Upper lobe of left lung (tissue), 6 donors: ENCODE measurements around the gene CCDC197. TPM values are rescaled to one million over a fixed set of nuclear protein-coding genes. Genes with fewer than 3 reads are reported as not detected.

ENCODE experiments used
- ATAC-seq, 2 donors: fragments of 200-7000 bp; cut with Tn5 transposase; one replicate each; pipeline ENCODE4 v1.9.1; 2022; ENCODE audit warnings: mild to moderate bottlenecking in 2 of 2, moderate library complexity in 2 of 2; ENCODE audit not compliant: low FRiP score in 2 of 2
- DNase-seq, 2 donors: peaks; one replicate each; pipeline ENCODE4 v3.0.0-alpha.2; 2019 to 2020
- H3K27ac ChIP-seq, 4 donors: fragments of 200-600 bp; sonication (generic); one replicate each; pipeline ENCODE4 v1.5.1; 2016 to 2019
- H3K27me3 ChIP-seq, 4 donors: fragments of 200-600 bp; sonication (generic); one replicate each; pipeline ENCODE4 v1.5.1; 2017 to 2019
- H3K36me3 ChIP-seq, 4 donors: fragments of 200-600 bp; sonication (generic); one replicate each; pipeline ENCODE4 v1.5.1; 2016 to 2019
- H3K4me1 ChIP-seq, 4 donors: fragments of 200-600 bp; sonication (generic); one replicate each; pipeline ENCODE4 v1.5.1; 2018 to 2019
- H3K4me3 ChIP-seq, 4 donors: fragments of 200-600 bp; sonication (generic); one replicate each; pipeline ENCODE4 v1.5.1; 2017 to 2019; ENCODE audit warnings: mild to moderate bottlenecking in 2 of 4, moderate library complexity in 1 of 4
- H3K9me3 ChIP-seq, 4 donors: fragments of 200-600 bp; sonication (generic); one replicate each; pipeline ENCODE4 v1.5.1; 2018 to 2019
- EP300 ChIP-seq, 4 donors: sonication (generic); formaldehyde crosslinking; IDR thresholded peaks; one replicate each; pipeline ENCODE4 v1.5.1; 2017; ENCODE audit warnings: antibody characterized with exemption in 4 of 4, control low read depth in 2 of 4
- POLR2A ChIP-seq, 4 donors: fragments of 450-650 bp; IDR thresholded peaks; one replicate each; pipeline ENCODE4 v1.5.1; 2016 to 2017; ENCODE audit warnings: antibody characterized with exemption in 4 of 4, mild to moderate bottlenecking in 2 of 4
- POLR2AphosphoS5 ChIP-seq, 2 donors: sonication (generic); formaldehyde crosslinking; IDR thresholded peaks; one replicate each; pipeline ENCODE4 v1.5.1; 2017; ENCODE audit warnings: antibody characterized with exemption in 2 of 2
- WGBS, 2 donors: methylation state at CpG; one replicate each; pipeline ENCODE4 v1.1.5; 2017 to 2018; 5-methylcytosine and 5-hydroxymethylcytosine counted together
- total RNA-seq, 6 donors: library from RNA; depleted of rRNA in 4 of 6; stranded (reverse); fragments of >200 nt in 4 of 6; gene quantifications; one replicate each; pipeline versions ENCODE4 v1.1.0 to v1.2.1, GENCODE V29; 2016 to 2021
- TF ChIP-seq, protein P1 (sequence below), 6 experiments: fragments of 450-650 bp in 4 of 6; fragments of 200-600 bp in 2 of 6; sonication (generic) in 2 of 6; IDR thresholded peaks; one replicate each; pipeline ENCODE4 v1.5.1; 2016 to 2019; ENCODE audit warnings: antibody characterized with exemption in 6 of 6
- donor health status: DM: no; HTN: no; CAD: no; lungs with moderate emphysema.
- donor health status: DM: no; HTN: yes; CAD: no; lungs with severe emphysema.

The CCDC197 gene
- total RNA-seq, 6 donors from 2014 or later = not detected

- TF ChIP-seq, protein P1, sequence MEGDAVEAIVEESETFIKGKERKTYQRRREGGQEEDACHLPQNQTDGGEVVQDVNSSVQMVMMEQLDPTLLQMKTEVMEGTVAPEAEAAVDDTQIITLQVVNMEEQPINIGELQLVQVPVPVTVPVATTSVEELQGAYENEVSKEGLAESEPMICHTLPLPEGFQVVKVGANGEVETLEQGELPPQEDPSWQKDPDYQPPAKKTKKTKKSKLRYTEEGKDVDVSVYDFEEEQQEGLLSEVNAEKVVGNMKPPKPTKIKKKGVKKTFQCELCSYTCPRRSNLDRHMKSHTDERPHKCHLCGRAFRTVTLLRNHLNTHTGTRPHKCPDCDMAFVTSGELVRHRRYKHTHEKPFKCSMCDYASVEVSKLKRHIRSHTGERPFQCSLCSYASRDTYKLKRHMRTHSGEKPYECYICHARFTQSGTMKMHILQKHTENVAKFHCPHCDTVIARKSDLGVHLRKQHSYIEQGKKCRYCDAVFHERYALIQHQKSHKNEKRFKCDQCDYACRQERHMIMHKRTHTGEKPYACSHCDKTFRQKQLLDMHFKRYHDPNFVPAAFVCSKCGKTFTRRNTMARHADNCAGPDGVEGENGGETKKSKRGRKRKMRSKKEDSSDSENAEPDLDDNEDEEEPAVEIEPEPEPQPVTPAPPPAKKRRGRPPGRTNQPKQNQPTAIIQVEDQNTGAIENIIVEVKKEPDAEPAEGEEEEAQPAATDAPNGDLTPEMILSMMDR (IDR thresholded peaks at IDR 0.05) = no peak
- no peak for TF ChIP-seq EP300 (IDR thresholded peaks at IDR 0.05)
- TF ChIP-seq POLR2AphosphoS5 (IDR thresholded peaks at IDR 0.05) = no peak
- TF ChIP-seq POLR2A (IDR thresholded peaks at IDR 0.05) = no peak
- Histone ChIP-seq H3K27ac (peak overlapping the region in 1 of 4 donors; percentile 5), H3K27me3 (no peaks in the 10 kb centered on the region), H3K9me3 (no peaks in the 10 kb centered on the region), H3K4me3 (no peak overlapping the region), H3K4me1 (peaks cover 0 to 16% (median 5%) of the 10 kb centered on the region in 4 donors), H3K36me3 (no peaks in the 10 kb centered on the region)
- no peak for DNase-seq
- ATAC-seq = no peak
- WGBS, 2 donors = 66 to 76% methylated on average over 3 of the region's 3 CpGs
Measured at GRCh38 chr14:93965287-93965821, 31.7 kb upstream of the CCDC197 start.

- no peaks in the 10 kb centered on the region for H3K9me3 ChIP-seq
- WGBS, 2 donors = 88 to 100% methylated on average over 3 of the region's 3 CpGs
- TF ChIP-seq, protein P1 (IDR thresholded peaks at IDR 0.05) = no peak
- TF ChIP-seq POLR2AphosphoS5 (IDR thresholded peaks at IDR 0.05) (no peak), EP300 (IDR thresholded peaks at IDR 0.05) (no peak), POLR2A (IDR thresholded peaks at IDR 0.05) (no peak)
- no peak for DNase-seq
- no peaks in the 10 kb centered on the region for H3K27me3 ChIP-seq
- ATAC-seq = no peak
- peak overlapping the region in 1 of 4 donors; percentile 5 for H3K27ac ChIP-seq
- no peaks in the 10 kb centered on the region for H3K36me3 ChIP-seq
- no peak overlapping the region for H3K4me3 ChIP-seq
- peaks cover 3 to 20% (median 9%) of the 10 kb centered on the region in 4 donors for H3K4me1 ChIP-seq
Measured at GRCh38 chr14:93965946-93966474, 31.1 kb upstream of the CCDC197 start.

DNA sequence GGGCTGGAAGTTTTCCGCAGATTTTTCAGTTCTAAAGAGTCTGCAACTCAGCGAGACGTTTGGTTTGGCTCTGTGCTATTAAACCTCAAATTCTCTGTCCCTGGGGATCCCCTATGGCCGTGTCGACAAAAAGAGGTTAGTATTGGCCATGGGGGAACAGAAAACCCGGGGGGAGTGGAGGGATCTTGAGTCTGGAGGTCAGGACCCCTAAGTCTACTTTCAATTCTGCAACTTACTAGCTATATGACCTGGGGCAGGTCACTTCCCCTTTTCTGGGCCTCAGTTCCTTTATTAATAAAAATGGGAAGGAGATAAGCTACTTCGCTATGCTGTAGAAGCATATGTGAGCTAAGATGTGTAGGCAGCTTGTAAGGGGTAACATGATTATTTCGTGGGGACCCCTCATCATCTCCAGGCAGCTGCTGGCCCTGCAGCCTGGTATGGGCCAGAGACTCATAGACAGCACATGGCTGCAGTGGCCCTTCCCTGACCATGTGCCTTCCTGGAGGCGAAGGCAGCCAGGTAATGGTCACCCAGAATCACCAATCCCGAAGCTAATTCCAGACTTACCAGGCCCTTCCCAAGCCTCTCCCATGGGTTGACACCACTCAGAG lies 29.4 kb upstream of the CCDC197 start:
- ATAC-seq = no peak
- no peak overlapping the region for H3K27ac ChIP-seq

DNA sequence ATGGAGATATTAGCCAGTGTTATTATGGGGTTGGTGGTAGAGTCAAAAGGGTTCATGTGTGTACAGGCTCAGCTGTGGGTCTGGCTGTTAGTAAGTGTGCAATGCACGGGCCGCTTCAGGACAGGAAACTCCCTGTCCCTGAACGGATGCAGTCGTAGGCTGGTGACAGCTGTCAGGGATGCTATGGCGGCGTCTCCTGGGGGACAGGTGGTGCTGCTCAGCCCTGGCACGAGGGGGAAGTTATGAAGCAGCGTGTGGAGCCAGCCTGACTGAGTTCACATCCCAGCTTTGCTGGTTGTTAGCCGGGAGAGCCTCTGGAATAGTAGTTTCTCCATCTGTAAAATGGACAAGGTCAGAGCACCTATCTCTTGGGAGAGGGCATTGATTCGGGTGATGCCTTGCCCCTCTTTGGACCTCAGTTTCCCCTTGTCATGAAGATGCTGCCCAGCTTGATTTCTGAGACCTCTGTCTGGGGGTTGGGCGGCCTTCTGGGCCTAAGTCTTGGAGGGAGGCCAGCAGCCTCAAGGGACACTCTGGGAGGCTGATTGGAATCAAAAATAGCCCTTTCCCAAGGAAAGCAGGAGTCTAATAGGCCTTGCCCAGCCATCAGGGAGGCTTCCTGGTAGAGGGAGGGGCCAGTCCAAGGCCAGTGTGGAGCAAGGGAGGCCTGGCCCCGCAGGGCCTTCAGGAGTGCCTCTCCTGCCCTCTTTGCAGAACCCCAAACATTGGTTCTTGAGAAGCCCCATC lies 27.8 kb upstream of the CCDC197 start:
- Histone ChIP-seq H3K27ac (no peak overlapping the region), H3K9me3 (no peaks in the 10 kb centered on the region), H3K36me3 (no peaks in the 10 kb centered on the region), H3K27me3 (no peaks in the 10 kb centered on the region), H3K4me3 (no peak overlapping the region), H3K4me1 (peaks cover 6 to 22% (median 9%) of the 10 kb centered on the region in 4 donors)
- ATAC-seq (no peak), DNase-seq (no peak)
- 65 to 71% methylated on average over 11 to 12 of the region's 12 CpGs for WGBS, 2 donors
- TF ChIP-seq EP300 (IDR thresholded peaks at IDR 0.05) (no peak), POLR2A (IDR thresholded peaks at IDR 0.05) (no peak), POLR2AphosphoS5 (IDR thresholded peaks at IDR 0.05) (no peak)
- TF ChIP-seq, protein P1 (IDR thresholded peaks at IDR 0.05) = no peak

More for the DNA sequence above, 29.4 kb upstream of the CCDC197 start:
- 59 to 66% methylated on average over 10 of the region's 10 CpGs for WGBS, 2 donors
- TF ChIP-seq POLR2AphosphoS5 (IDR thresholded peaks at IDR 0.05) (no peak), EP300 (IDR thresholded peaks at IDR 0.05) (no peak), POLR2A (IDR thresholded peaks at IDR 0.05) (no peak)
- TF ChIP-seq, protein P1 (IDR thresholded peaks at IDR 0.05) = no peak
- Histone ChIP-seq H3K36me3 (no peaks in the 10 kb centered on the region), H3K4me1 (peaks cover 6 to 22% (median 11%) of the 10 kb centered on the region in 4 donors), H3K27me3 (no peaks in the 10 kb centered on the region), H3K9me3 (no peaks in the 10 kb centered on the region), H3K4me3 (no peak overlapping the region)
- no peak for DNase-seq
